Measurements from ENCODE around the gene GKN2.

DNA sequence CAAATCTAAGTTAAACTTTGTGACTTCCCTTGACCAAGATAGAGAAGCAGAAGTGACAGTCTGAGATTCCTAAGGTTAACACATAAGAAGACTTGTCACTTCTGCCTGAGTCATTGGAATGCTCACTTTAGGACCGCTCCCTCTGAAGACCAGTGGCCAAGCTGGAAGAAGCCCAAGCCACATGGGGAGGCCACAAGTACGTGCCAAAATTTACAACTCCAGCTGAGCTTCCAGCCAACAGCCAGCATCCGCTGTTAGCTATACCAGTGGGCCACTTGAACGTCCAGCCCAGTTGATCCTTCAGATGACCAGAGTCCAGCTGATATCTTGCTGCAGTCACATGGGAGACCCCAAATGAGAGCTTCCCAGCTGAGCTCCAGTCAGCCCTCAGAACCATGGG is 42.2 kb upstream of the GKN2 start:
- TF ChIP-seq EZH2 (IDR thresholded peaks at IDR 0.05; ENCODE audit: low read length, unreplicated experiment) = no peak
- TF ChIP-seq, protein P1, sequence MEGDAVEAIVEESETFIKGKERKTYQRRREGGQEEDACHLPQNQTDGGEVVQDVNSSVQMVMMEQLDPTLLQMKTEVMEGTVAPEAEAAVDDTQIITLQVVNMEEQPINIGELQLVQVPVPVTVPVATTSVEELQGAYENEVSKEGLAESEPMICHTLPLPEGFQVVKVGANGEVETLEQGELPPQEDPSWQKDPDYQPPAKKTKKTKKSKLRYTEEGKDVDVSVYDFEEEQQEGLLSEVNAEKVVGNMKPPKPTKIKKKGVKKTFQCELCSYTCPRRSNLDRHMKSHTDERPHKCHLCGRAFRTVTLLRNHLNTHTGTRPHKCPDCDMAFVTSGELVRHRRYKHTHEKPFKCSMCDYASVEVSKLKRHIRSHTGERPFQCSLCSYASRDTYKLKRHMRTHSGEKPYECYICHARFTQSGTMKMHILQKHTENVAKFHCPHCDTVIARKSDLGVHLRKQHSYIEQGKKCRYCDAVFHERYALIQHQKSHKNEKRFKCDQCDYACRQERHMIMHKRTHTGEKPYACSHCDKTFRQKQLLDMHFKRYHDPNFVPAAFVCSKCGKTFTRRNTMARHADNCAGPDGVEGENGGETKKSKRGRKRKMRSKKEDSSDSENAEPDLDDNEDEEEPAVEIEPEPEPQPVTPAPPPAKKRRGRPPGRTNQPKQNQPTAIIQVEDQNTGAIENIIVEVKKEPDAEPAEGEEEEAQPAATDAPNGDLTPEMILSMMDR (conservative IDR thresholded peaks at IDR 0.05; ENCODE audit: low read depth, low read length) = no peak

All from PC-3 (cell line).